Stimulated activated CD4-positive, alpha-beta T cell treated with anti-CD3 and anti-CD28 coated beads, Interleukin-15, amount 100 ng/mL, for 48 hours (primary cell): ENCODE results near the gene ELN.

ENCODE experiments used
- DNase-seq, 2 donors: peaks; one replicate each; pipeline ENCODE4 v3.0.0-alpha.2; 2020; ENCODE audit warnings: low read depth in 2 of 2

ELN gene

DNA sequence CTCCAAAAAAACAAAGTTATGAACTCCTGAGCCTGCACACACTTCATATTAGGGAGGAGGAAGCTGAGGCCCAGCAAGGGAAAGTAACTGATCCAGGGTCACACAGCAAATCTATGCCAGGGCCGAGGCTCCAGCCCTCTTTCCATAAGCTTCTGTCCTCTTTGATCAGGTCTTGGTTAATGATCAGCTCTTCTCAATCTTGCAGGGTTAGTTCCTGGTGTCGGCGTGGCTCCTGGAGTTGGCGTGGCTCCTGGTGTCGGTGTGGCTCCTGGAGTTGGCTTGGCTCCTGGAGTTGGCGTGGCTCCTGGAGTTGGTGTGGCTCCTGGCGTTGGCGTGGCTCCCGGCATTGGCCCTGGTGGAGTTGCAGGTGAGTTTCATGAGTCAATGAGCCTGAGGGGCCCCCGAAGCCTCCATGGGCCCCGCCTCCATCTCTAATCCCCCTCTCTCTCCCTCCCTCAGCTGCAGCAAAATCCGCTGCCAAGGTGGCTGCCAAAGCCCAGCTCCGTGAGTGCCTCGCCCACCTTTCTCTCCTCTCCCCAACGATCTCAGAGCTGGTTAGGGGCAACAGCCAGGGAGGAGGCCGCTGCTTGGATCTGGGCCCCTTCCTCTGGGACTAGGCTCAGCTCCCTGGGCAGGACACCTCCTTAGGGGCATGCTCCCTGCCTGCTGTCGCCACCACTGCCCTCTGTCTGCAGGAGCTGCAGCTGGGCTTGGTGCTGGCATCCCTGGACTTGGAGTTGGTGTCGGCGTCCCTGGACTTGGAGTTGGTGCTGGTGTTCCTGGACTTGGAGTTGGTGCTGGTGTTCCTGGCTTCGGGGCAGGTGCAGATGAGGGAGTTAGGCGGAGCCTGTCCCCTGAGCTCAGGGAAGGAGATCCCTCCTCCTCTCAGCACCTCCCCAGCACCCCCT, 32.0 kb downstream of the ELN start:
- no peak for DNase-seq

DNA sequence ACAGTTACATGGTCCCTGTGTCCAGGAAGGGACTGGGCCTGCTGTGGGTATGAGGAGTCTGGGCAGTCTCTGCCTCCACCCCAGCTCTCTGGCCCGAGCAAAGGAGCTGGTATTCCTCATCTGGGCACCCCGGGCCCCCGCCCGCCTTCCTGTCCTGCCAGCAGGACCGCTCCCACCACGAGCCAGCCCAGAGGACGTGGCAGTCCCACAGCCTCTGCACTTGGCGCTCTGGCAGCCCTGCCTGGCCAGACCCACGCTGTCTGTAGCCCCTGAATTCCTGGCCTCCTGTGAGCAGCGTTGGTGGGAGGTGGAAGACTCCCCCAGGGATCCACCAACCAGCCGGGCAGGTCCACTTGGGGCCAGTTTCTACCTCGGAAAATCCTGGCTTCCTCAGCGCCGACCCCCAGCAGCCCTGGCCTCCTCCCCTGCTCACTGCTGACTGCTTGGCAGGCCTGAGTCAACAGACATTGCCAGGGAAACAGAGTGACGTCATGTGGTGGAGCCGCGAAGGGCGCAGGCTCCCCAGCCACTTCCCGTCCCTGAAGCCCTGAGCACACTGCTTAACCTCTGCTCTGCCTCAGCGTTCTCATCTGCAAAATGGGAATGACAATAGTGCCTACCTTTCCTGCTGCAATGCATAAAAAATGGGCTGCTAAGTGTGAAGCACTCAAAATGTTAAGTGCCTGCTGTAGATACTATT, 34.0 kb downstream of the ELN start:
- DNase-seq: peak; percentile 16 to 46

DNA sequence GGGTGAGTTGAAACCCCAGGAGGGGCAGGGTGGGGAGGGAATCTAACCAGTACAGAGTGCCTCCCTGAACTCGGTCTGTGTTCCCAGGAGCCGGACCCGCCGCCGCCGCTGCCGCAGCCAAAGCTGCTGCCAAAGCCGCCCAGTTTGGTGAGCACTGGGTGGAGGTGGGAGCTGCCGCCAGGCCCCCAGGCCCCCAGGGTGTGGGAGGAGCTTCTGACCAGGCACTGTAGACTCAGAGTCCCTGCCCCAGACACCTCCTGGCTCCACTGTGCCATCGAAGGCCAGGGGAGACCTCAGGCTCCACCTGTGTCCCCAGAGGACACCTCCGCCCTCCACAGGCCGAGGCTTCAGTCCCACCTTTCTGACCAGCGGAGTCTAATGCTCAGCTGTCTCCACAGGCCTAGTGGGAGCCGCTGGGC, 35.3 kb downstream of the ELN start:
- DNase-seq: no peak

DNA sequence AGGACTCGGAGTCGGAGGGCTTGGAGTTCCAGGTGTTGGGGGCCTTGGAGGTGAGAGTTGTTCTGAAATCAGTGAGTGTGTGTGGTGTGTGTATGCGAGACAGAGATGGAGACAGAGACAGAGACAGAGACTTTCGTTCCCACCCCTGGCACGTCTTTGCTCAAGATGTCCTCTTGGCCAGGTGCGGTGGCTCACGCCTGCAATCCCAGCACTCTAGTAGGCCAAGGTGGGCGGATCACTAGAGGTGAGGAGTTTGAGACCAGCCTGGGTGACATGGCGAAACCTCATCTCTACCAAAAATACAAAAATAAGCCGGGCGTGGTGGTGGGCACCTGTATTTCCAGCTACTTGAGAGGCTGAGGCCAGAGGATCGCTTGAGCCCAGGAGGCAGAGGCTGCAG, 35.7 kb downstream of the ELN start:
- no peak for DNase-seq

DNA sequence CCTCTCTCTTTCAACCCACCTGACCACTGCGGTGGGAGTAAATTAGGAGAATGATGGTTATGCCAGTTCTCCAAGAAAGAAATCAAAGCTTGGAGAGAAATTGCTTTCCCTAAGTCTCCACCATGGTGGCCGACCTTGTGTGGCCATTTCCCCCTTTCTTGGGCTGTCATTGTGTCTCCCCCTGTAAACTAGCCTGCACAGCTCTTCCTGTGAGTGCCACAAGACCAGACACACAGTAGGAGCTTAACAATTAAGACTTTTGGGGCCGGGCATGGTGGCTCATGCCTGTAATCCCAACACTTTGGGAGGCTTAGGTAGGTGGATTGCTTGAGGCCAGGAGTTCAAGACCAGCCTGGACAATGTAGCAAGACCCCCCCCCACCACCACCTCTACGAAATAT, 36.7 kb downstream of the ELN start:
- no peak for DNase-seq

DNA sequence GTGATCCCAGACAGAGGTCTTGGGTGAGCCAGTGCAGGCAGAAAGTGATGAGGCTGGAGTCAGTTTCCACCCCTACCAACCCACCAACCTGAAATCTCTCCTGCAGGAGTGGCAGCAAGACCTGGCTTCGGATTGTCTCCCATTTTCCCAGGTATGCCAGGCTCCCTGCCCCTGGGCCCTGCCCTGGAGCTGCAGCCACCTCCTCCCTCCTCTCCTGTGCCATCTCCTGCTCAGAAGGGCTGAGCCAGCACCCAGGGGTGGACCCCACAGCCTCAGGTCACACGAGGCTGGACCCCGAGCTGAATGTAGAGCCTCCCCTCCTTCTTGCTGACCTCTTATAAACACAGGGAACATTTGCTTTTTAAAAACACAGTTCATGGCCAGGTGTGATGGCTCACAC, 38.7 kb downstream of the ELN start:
- DNase-seq: no peak

DNA sequence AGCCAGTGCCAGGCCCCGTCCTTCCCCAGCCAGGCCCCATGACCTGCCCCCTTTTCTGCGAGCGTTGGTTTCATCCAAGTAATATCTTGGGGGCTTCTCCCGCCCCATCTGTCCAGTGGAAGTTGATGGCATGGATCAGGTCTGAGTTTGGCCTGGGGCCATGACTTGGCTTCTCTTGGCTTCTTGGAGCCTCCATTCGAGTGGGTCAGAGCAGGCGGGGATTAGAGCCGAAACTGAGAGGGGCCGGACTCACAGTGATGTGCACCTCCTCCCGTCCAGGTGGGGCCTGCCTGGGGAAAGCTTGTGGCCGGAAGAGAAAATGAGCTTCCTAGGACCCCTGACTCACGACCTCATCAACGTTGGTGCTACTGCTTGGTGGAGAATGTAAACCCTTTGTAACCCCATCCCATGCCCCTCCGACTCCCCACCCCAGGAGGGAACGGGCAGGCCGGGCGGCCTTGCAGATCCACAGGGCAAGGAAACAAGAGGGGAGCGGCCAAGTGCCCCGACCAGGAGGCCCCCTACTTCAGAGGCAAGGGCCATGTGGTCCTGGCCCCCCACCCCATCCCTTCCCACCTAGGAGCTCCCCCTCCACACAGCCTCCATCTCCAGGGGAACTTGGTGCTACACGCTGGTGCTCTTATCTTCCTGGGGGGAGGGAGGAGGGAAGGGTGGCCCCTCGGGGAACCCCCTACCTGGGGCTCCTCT, 40.6 kb downstream of the ELN start:
- DNase-seq: no peak

DNA sequence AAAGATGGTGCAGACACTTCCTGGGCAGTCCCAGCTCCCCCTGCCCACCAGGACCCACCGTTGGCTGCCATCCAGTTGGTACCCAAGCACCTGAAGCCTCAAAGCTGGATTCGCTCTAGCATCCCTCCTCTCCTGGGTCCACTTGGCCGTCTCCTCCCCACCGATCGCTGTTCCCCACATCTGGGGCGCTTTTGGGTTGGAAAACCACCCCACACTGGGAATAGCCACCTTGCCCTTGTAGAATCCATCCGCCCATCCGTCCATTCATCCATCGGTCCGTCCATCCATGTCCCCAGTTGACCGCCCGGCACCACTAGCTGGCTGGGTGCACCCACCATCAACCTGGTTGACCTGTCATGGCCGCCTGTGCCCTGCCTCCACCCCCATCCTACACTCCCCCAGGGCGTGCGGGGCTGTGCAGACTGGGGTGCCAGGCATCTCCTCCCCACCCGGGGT, 41.1 kb downstream of the ELN start:
- DNase-seq: no peak

DNA sequence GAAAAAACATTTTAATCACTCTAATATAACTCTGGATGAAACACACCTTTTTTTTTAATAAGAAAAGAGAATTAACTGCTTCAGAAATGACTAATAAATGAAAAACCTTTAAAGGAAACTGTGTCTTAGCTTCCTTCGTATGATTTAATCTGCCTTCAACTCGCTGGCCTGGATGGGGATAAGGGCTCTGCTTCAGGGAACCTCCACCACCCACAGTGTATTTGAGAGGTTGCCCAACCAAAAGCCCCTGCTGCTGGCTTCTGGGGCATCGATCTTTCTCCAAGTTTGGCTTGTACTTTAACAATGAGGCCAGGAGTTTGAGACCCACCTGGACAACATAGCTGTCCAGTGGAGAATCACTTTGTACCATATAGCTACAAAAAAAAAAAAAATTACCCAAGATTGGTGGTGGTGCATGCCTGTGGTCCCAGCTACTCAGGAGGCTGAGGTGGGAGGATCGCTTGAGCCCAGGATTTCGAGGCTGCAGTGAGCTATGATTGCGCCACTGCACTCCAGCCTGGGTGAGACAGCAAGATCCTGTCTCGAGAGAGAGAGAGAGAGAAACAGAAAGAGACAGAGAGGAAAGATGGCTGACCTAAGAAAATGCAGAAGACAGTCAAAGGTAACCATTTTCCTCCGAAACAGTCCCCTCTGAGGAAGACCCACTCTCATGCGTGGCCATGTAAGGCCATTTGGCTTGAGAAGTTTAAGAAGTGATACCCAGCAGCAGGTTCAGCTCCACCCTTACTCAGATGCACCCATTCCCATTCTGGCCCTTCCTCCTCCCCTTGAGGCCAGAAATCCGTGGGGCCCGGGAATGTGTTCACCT, 42.0 kb downstream of the ELN start:
- DNase-seq: no peak

DNA sequence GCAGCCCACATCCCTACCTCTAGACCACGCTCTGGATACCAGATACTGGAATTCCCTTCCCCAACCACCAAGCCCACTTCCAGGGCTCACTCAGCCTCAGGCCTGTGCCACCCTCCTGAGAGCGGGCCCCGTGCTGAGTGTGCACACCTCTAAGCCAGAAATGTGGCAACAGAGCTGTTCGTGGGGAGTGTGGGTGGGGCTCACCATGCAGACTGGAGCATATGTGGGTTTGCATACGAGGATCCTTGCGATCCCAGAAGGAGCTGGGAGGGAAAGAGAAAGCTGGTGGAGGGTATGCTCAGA, 42.6 kb downstream of the ELN start:
- DNase-seq: no peak

DNA sequence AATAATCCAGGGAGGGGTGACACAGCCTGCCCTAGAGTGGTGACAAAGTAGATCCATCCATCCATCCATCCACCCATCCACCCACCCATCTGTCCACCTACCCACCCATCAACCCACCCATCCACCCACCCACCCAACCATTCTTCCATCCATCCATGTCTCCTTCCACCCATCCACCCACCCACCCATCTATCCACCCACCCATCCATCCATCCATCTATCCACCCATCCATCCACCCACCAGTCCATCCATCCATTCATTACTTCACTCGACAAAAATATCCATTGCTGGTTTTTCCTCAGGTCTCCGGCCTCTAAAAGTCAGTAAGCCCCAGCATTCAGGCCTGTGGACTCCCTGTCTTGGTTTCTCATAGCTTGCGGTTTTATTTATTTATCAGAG, 43.1 kb downstream of the ELN start:
- no peak for DNase-seq

DNA sequence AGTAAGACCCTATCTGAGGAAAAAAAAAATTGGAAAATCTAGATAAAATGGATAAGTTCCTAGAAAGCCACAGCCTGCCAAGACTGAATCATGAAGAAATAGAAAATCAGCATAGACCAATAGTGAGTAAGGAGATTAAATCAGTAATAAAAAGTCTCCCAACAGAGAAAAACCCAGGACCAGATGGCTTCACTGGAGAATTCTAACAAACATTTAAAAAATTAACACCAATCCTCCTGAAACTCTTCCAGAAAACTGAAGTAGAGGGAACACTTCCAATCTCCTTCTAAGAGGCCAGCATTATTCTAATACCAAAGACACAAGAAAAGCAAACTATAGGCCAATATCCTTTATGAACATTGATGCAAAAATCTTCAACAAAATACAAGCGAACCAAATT, 46.8 kb downstream of the ELN start:
- no peak for DNase-seq

DNA sequence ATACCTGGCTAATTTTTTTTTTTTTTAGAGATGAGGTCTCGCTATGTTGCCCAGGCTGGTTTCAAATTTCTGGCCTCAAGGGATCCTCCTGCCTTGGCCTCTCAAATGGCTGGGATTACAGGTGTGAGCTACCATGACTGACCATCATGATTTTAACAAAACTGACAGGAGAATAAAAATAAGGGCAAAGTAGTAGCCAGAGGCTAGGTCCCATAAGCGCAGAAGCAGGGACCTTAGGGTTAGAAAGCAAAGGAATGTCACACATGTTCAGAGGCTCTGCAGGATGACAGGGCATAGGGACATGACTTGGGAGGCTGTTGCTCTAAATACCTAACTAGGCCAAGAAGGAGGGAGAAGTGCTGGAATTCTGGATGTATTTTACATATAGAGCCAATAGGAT, 50.5 kb downstream of the ELN start:
- DNase-seq: no peak

DNA sequence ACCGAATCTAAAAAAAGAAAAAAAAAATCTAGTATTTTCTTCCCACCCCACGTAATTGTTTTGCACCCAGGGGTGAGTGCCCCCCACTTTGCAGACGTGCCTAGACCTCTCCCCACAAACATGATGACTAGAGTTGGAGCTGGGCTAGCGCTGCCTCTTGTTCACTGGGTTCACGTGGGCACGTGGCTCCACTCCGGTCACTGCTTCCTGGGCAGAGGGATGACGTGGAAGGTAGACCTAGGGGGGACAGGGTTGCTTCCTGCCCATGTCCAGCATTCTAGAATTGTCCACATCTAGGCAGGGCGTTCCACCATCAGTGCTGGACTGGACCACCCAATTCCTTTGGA, 54.8 kb downstream of the ELN start:
- DNase-seq: no peak

DNA sequence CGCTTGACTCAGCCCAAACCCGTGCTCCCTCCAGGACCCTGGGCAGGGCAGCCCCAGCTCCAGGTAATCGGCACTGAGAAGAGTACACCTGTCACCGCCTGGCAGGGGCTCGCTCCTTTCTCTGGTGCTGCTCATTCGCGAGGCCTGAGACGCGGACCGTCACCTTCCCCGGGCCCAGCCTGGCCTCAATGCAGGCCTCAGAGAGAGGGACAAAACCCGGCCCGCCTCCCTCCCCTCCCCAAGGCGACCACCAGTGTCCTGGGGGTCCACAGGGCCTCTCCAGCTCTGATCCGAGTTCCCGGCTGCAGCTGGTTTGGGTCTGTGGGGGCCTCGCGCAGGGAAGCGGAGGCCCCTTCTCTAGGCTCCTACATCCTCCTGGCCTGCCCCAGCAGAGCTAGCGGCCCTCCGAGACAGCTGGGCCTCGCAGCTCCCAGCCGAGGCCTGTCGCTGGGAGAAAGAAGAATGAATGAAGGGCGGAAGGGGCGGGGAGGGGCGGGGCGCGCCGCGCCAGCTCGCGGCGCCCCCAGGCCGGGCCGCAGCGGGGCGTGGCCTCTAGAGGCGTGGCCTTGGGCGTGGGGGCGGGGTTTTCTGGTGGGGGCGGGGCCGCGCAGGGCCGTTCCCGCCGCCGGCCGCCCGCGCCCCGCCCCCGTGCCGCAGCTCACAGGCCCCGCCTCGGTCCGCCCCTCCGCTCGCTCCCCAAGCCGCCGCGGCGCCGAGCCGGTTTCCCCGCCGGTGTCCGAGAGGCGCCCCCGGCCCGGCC, 55.3 kb downstream of the ELN start, which contains the start of gene LIMK1:
LIMK1 (plus strand) TSS at position 688 of the 760 bp plus-strand sequence. CDS start 187 bp downstream, outside the sequence.
- peak; percentile 54 to 74 for DNase-seq

DNA sequence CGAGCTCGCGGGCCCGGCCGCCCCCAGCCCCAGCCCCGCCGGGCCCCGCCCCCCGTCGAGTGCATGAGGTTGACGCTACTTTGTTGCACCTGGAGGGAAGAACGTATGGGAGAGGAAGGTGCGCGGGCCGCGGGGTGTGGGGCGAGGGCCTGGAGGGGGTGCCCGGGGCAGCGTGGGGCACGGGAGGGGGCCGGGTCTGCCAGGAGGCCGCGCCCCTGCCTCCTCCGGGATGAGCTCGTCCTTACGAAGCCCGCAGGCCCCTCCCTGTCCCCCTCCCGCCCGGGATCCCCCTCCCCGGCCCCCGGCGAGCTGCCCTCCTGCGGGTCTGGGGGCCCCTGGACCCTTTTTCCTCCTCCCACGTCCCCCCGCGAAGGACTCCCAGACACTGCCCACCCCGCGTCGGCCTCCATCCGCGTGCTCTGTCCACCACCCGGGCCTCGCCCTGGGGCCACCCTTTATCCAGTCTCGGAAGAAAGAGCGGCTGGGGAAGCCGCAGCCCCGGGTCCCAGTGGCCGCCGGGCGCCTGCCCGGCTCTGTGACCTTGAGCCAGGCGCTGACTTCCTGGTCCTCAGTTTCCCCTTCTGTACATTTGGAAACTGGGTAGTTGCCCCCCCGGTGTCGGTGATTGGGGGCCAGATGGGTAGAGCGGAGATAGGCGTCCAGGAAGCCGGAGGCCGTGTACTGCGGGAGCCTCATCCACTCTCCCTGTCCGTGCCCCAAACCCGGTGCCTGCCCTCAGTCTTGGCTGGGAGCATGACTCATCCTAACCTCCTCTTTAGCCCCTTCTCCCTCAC, 56.2 kb downstream of the ELN start:
- peak; percentile 18 to 33 for DNase-seq

DNA sequence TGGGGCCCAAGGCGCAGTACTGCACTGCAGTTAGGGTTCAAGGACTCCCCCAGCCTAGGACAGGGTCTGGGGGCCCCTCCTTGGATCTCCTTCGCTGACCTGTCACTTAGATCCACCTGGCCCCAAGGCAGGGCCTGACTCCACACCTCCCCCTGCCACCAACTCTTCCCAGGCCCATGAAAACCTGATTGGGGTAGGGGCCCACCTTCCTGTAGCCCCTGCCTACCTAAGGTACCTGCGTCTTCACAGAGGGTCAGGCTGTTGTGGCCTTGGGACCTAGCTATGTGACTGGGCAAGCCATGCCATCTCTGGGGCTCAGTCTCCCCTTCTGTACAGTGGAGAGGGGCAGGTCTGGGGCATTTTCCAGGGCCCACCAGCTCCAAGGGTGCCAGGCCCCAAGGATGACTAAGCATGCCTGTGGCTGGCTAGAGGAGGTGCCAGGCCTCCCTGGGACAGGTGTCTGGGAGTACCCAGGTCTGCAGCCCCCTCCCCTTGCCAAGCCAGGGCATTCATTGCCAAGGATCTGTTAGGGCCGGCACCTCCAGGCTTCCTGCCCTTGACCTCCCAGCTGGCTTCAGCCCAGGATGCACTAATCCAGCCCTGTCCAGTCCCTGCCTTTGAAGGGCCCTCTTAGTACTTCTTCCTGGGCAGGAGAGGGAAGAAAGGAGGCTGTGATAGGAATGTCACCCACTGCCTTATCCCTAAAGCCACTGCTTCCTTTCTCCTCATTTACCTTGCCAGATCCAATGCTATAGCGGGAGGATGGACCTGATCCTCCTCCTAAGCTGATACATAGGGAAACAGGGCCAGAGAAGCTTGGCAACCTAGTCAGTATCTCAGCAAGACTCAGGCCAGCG, 57.0 kb downstream of the ELN start:
- DNase-seq: no peak

DNA sequence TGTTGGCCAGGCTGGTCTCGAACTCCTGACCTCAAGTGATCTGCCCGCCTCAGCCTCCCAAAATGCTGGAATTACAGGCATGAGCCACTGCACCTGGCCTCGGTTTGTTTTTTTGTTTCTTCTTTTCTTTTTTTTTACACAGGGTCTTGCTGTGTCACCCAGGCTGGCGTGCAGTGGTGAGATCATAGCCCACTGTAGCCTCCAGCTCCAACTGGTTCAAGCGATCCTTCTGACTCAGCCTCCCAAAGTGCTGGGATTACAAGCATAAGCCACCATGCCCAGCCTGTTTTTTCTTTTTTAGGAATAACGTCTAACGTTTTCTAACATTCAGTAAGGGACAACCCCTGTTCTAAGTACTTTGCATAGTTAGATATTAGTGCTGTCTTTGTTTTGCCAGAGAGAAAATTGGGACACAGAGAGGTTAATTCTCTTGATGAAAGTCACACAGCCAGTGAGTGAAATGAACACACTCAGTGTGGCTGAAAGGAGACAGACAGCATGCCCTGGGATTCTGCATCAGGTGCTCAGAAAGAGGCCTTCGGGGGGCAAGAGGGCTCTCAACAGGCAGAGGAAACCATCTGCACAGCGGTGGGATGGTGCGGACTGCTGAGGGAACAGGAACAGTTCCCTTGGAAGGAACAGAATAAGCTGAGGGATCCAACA, 59.9 kb downstream of the ELN start:
- no peak for DNase-seq
